ENCODE measurements around the gene MAPKBP1. TPM values are rescaled to one million over a fixed set of nuclear protein-coding genes. Genes with fewer than 3 reads are reported as not detected.

Gene MAPKBP1
- total and polyA plus RNA-seq, 11 donors, result 6.3 to 20.5 (median 14.8) TPM

GRCh38 chr15:41778521-41778920, 4.2 kb downstream of the MAPKBP1 start:
- Histone ChIP-seq H3K4me1 (peaks cover 3 to 58% (median 36%) of the 10 kb centered on the region in 12 donors), H3K36me3 (no peaks in the 10 kb centered on the region), H3K27me3 (no peaks in the 10 kb centered on the region), H3K9me3 (no peaks in the 10 kb centered on the region), H3K27ac (peak overlapping the region in 1 of 12 donors; percentile 12), H3K4me3 (no peak overlapping the region)
- WGBS, 4 donors, result 80 to 98% (median 85%) methylated on average over 1 of the region's 1 CpG
- intact Hi-C loops (cut with DNase I), result loop anchor here in 3 of 10 donors (10.0 kb wide), 3 partner anchors 116 to 276 kb away; partner anchors contain the start of gene SPTBN5 (in 1 of the 3)
- ATAC-seq, result no peak
- DNase-seq, result no peak
- TF ChIP-seq CTCF (IDR thresholded peaks at IDR 0.05), result no peak
- TF ChIP-seq POLR2A (IDR thresholded peaks at IDR 0.05), result no peak

- ATAC-seq, result peak in 3 of 4 donors; percentile 72 to 84 (median 83)
These were observed 5.4 kb downstream of the MAPKBP1 start for GRCh38 chr15:41779662-41780157.

GRCh38 chr15:41780266-41780665, 6.0 kb downstream of the MAPKBP1 start:
- Histone ChIP-seq H3K4me3 (no peak overlapping the region), H3K27ac (peak overlapping the region in 7 of 12 donors; percentile 6 to 49 (median 32)), H3K4me1 (peaks cover 3 to 48% (median 28%) of the 10 kb centered on the region in 12 donors), H3K9me3 (no peaks in the 10 kb centered on the region), H3K36me3 (no peaks in the 10 kb centered on the region), H3K27me3 (no peaks in the 10 kb centered on the region)
- ATAC-seq (no peak), DNase-seq (no peak)
- intact Hi-C loops (cut with DNase I), result no loop called here
- WGBS, 4 donors, result 48 to 54% (median 51%) methylated on average over 2 of the region's 2 CpGs
- TF ChIP-seq POLR2A (IDR thresholded peaks at IDR 0.05) (no peak), CTCF (IDR thresholded peaks at IDR 0.05) (no peak)

More at GRCh38 chr15:41779662-41780157, 5.4 kb downstream of the MAPKBP1 start:
- TF ChIP-seq POLR2A (IDR thresholded peaks at IDR 0.05) (no peak), CTCF (IDR thresholded peaks at IDR 0.05) (no peak)
- H3K9me3 ChIP-seq, result no peaks in the 10 kb centered on the region
- H3K4me3 ChIP-seq, result no peak overlapping the region
- H3K27ac ChIP-seq, result peak overlapping the region in 6 of 12 donors; percentile 6 to 49 (median 28)
- H3K36me3 ChIP-seq, result no peaks in the 10 kb centered on the region
- no peak for DNase-seq
- H3K4me1 ChIP-seq, result peaks cover 3 to 53% (median 32%) of the 10 kb centered on the region in 12 donors
- 58 to 72% (median 64%) methylated on average over 4 of the region's 4 CpGs for WGBS, 4 donors
- no peaks in the 10 kb centered on the region for H3K27me3 ChIP-seq
- intact Hi-C loops (cut with DNase I), result loop anchor here in 3 of 10 donors (10.0 kb wide), 3 partner anchors 115 to 275 kb away; partner anchors contain the start of gene SPTBN5 (in 1 of the 3)

GRCh38 chr15:41780727-41781126, 6.4 kb downstream of the MAPKBP1 start:
- ATAC-seq, result no peak
- H3K27me3 ChIP-seq, result no peaks in the 10 kb centered on the region
- no peaks in the 10 kb centered on the region for H3K36me3 ChIP-seq
- H3K4me3 ChIP-seq, result no peak overlapping the region
- DNase-seq, result no peak
- no peaks in the 10 kb centered on the region for H3K9me3 ChIP-seq
- H3K4me1 ChIP-seq, result peaks cover 0 to 44% (median 24%) of the 10 kb centered on the region in 12 donors
- peak overlapping the region in 2 of 12 donors; percentile 10 to 48 for H3K27ac ChIP-seq
- no peak for TF ChIP-seq CTCF (IDR thresholded peaks at IDR 0.05)
- TF ChIP-seq POLR2A (IDR thresholded peaks at IDR 0.05), result no peak
- intact Hi-C loops (cut with DNase I), result no loop called here
- 44 to 63% (median 52%) methylated on average over 1 of the region's 1 CpG for WGBS, 4 donors

Measured in heart left ventricle (tissue), 16 donors.